ENCODE measurements around the gene PIP4K2A.

- TF ChIP-seq CTCF (IDR thresholded peaks at IDR 0.05) (no peak), POLR2A (IDR thresholded peaks at IDR 0.05) (no peak)
Measured at GRCh38 chr10:22702348-22702747, 12.0 kb downstream of the PIP4K2A start.
